ENCODE data around the gene CSNK1A1. TPM values are rescaled to one million over a fixed set of nuclear protein-coding genes. Genes with fewer than 3 reads are reported as not detected.

Gene CSNK1A1
- polyA plus RNA-seq, 1 donor from 2014 or later, result 217 TPM

DNA sequence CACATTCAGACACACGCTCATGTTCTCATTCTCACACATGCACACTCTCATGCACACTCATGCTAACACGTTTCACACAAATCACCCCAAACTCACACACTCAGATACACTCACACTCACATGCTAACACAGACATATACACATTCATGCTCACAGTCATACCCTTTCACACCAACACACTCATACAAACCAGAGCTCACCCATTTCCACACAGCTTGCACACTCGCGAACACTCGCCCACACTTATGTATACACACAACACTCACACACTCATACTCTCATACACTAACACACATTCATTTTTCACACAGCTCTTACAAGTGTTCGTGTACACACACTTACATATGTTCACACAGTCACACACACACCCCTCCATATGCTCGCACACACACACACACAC lies 108.0 kb downstream of the CSNK1A1 start:
- no peak for TF ChIP-seq EZH2 (IDR thresholded peaks at IDR 0.05; ENCODE audit: borderline replicate concordance, insufficient read depth, low read length, poor library complexity, severe bottlenecking)
- TF ChIP-seq MXI1 (conservative IDR thresholded peaks at IDR 0.05; ENCODE audit: poor library complexity, severe bottlenecking), result no peak
- TF ChIP-seq SMC3 (conservative IDR thresholded peaks at IDR 0.05; ENCODE audit: poor library complexity), result no peak
- TF ChIP-seq POLR2AphosphoS5 (IDR thresholded peaks at IDR 0.05), result no peak
- no peak for TF ChIP-seq TAF1 (IDR thresholded peaks at IDR 0.05; ENCODE audit: low read depth)
- no peak for TF ChIP-seq EP300 (conservative IDR thresholded peaks at IDR 0.05; ENCODE audit: poor library complexity, severe bottlenecking)
- TF ChIP-seq RAD21 (conservative IDR thresholded peaks at IDR 0.05), result no peak
- TF ChIP-seq, protein P1, sequence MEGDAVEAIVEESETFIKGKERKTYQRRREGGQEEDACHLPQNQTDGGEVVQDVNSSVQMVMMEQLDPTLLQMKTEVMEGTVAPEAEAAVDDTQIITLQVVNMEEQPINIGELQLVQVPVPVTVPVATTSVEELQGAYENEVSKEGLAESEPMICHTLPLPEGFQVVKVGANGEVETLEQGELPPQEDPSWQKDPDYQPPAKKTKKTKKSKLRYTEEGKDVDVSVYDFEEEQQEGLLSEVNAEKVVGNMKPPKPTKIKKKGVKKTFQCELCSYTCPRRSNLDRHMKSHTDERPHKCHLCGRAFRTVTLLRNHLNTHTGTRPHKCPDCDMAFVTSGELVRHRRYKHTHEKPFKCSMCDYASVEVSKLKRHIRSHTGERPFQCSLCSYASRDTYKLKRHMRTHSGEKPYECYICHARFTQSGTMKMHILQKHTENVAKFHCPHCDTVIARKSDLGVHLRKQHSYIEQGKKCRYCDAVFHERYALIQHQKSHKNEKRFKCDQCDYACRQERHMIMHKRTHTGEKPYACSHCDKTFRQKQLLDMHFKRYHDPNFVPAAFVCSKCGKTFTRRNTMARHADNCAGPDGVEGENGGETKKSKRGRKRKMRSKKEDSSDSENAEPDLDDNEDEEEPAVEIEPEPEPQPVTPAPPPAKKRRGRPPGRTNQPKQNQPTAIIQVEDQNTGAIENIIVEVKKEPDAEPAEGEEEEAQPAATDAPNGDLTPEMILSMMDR (IDR thresholded peaks at IDR 0.05; ENCODE audit: poor library complexity, severe bottlenecking), result no peak
- TF ChIP-seq, protein P2, sequence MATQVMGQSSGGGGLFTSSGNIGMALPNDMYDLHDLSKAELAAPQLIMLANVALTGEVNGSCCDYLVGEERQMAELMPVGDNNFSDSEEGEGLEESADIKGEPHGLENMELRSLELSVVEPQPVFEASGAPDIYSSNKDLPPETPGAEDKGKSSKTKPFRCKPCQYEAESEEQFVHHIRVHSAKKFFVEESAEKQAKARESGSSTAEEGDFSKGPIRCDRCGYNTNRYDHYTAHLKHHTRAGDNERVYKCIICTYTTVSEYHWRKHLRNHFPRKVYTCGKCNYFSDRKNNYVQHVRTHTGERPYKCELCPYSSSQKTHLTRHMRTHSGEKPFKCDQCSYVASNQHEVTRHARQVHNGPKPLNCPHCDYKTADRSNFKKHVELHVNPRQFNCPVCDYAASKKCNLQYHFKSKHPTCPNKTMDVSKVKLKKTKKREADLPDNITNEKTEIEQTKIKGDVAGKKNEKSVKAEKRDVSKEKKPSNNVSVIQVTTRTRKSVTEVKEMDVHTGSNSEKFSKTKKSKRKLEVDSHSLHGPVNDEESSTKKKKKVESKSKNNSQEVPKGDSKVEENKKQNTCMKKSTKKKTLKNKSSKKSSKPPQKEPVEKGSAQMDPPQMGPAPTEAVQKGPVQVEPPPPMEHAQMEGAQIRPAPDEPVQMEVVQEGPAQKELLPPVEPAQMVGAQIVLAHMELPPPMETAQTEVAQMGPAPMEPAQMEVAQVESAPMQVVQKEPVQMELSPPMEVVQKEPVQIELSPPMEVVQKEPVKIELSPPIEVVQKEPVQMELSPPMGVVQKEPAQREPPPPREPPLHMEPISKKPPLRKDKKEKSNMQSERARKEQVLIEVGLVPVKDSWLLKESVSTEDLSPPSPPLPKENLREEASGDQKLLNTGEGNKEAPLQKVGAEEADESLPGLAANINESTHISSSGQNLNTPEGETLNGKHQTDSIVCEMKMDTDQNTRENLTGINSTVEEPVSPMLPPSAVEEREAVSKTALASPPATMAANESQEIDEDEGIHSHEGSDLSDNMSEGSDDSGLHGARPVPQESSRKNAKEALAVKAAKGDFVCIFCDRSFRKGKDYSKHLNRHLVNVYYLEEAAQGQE (IDR thresholded peaks at IDR 0.05; ENCODE audit: borderline replicate concordance), result no peak
- Histone ChIP-seq H3K36me3 (ENCODE audit: insufficient read depth, low read length) (no peaks in the 10 kb centered on the region), H4K20me1 (ENCODE audit: insufficient read depth) (no peaks in the 10 kb centered on the region), H3F3A (ENCODE audit: insufficient read depth, low read length, poor library complexity, severe bottlenecking) (no peaks in the 10 kb centered on the region), H2AFZ (ENCODE audit: low read depth, low read length) (peak overlapping the region; percentile 21), H3K27ac (ENCODE audit: low read length) (no peak overlapping the region), H3K4me2 (ENCODE audit: low read length) (no peak overlapping the region), H3K9ac (ENCODE audit: low read length) (no peak overlapping the region), H3K9me2 (ENCODE audit: insufficient read depth, low read length) (no peaks in the 10 kb centered on the region), H3K4me3 (ENCODE audit: low read length) (no peak overlapping the region), H3K9me3 (ENCODE audit: low read length) (no peaks in the 10 kb centered on the region), H3K27me3 (ENCODE audit: insufficient read depth, low read depth, low read length) (no peaks in the 10 kb centered on the region), H3K79me2 (replicated peaks; ENCODE audit: insufficient read depth, low read length) (no peaks in the 10 kb centered on the region)

DNA sequence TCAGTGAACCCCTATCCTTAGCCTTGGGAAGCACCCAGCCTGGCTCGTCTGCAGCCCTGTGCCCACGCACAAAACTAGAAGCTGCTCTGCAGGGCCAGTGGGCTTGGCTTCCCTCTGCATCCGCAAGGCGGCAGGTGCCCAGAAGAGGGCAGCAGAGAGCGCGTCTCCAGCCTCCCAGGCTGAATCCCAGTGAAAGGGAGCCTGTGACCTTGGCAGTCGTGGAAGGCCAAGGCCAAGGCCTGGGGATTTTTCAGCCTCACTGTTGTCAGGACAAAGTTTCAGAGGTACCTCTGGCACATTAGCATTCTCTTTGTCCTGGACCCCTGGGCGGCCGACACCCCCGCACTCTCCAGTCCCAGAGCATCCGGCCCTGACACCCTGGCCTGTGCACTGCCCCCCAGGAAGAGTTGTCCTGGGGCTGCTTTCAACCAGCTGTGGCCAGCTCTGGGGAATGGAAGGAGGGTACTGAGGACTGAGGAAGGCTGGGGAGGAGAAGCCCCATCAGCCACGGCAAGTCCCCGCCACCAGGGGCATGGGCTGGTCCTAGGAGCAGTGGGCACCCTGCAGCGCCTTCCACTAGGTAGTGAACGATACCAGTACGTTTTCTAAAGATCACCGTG lies 108.6 kb downstream of the CSNK1A1 start:
- Histone ChIP-seq H4K20me1 (ENCODE audit: insufficient read depth) (no peaks in the 10 kb centered on the region), H3K79me2 (replicated peaks; ENCODE audit: insufficient read depth, low read length) (no peaks in the 10 kb centered on the region), H3K4me2 (ENCODE audit: low read length) (no peak overlapping the region), H3K9me3 (ENCODE audit: low read length) (no peaks in the 10 kb centered on the region), H3K4me3 (ENCODE audit: low read length) (no peak overlapping the region), H2AFZ (ENCODE audit: low read depth, low read length) (peak overlapping the region; percentile 21), H3K27ac (ENCODE audit: low read length) (no peak overlapping the region), H3K9ac (ENCODE audit: low read length) (no peak overlapping the region), H3K36me3 (ENCODE audit: insufficient read depth, low read length) (no peaks in the 10 kb centered on the region), H3F3A (ENCODE audit: insufficient read depth, low read length, poor library complexity, severe bottlenecking) (no peaks in the 10 kb centered on the region), H3K27me3 (ENCODE audit: insufficient read depth, low read depth, low read length) (no peaks in the 10 kb centered on the region), H3K9me2 (ENCODE audit: insufficient read depth, low read length) (no peaks in the 10 kb centered on the region)
- TF ChIP-seq RAD21 (conservative IDR thresholded peaks at IDR 0.05) (peak; percentile 78), SMC3 (conservative IDR thresholded peaks at IDR 0.05; ENCODE audit: poor library complexity) (peak; percentile 90), EZH2 (IDR thresholded peaks at IDR 0.05; ENCODE audit: borderline replicate concordance, insufficient read depth, low read length, poor library complexity, severe bottlenecking) (no peak)
- TF ChIP-seq, protein P1 (IDR thresholded peaks at IDR 0.05; ENCODE audit: poor library complexity, severe bottlenecking), result peak; percentile 95

Other genes with a start within 250 kb of the CSNK1A1 start
- 13.0 and 19.3 TPM in 2 replicates for gene GRPEL2, start 205.9 kb downstream of the CSNK1A1 start, polyA plus RNA-seq
- 19.5 and 21.1 TPM in 2 replicates for gene PCYOX1L, start 193.4 kb downstream of the CSNK1A1 start, polyA plus RNA-seq
- gene IL17B, start 172.1 kb downstream of the CSNK1A1 start, polyA plus RNA-seq, result not detected in 2 replicates
- 0.53 and 0.68 TPM in 2 replicates for gene ARHGEF37, start 30.1 kb upstream of the CSNK1A1 start, polyA plus RNA-seq
- gene PPARGC1B, start 178.9 kb upstream of the CSNK1A1 start, polyA plus RNA-seq, result 0.32 and 0.48 TPM in 2 replicates